ENCODE results near the gene ZDHHC9.
"Not testable (repeated sequence)": the region's sequence is repeated elsewhere in the genome, so short reads cannot be mapped to it uniquely, and the experiment has no call there.

The ZDHHC9 gene

DNA sequence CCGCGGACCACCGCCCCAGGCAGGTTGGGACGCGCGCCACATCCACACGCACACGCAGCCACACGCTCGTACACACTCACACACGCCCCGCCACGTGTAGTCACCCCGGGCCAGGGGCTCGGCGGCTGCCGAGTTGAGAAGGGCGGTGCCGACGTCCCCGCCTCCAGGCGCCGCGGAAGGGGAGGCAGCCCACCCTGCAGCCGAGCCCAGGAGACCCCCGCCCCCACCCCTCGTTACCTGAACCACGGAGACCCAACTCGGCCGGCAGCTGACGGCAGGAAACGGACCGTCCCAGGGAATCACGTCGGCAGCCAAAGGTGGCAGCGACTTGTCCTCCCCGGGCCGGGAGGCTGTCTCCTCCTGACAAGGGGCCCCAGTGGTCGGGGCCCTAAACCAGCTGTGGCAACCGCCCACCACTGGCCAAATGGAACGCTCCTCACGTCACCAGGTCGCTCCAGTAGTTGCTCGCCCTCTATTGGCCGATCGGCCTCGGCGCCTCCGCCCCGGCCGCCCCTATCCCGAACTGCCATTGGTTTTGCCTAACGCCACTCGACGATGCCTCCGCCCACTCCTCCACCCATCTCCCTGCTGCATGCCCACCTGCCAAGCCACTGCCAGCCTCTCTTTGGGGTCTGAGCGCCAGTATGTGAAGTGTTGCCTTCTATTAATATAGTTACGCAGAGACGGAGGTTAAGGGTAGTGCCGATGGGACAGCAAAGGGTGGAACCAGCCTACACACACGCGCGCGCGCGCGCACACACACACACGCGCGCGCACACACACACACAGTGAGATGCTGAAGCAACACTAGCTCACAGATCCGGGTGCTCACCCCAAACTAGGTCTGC is at the start of gene ZDHHC9:
TSS of gene ZDHHC9 (minus strand) at position 428 of the 848 bp plus-strand sequence. CDS start 1,941 bp downstream, outside the sequence.
- H3K9me3 Mint-ChIP-seq: no peaks in the 10 kb centered on the region
- peaks cover 5 to 17% of the 10 kb centered on the region in 2 donors for H3K4me1 Mint-ChIP-seq
- peak; percentile 97 to 98 for ATAC-seq (replicated peaks)
- peaks cover 0 to 4% of the 10 kb centered on the region in 2 donors for H3K36me3 Mint-ChIP-seq
- peak within 1 kb of the TSS; percentile 95 for H3K27ac Mint-ChIP-seq
- peaks cover 0 to 7% of the 10 kb centered on the region in 2 donors for H3K27me3 Mint-ChIP-seq
- DNase-seq: peak; percentile 82
- H3K4me3 Mint-ChIP-seq: peak within 1 kb of the TSS; percentile 90 to 93

DNA sequence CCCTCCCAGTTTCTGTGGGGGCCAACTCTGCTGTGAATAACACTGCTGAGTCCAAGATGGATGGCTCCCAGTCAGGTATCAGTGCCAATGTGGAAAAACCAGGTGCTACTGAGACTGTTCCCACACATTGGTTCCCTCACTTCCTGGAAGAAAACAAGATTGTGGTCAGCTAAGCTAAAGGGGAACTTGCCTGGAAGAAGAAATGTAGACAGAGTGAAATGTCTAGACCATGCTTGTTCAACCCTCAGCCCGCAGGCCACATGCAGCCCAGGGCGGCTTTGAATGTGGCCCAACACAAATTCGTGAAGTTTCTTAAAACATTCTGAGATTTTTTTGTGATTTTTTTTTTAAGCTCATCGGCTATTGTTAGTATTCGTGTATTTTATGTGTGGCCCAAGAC is 33.7 kb upstream of the ZDHHC9 start:
- H3K36me3 Mint-ChIP-seq: no peaks in the 10 kb centered on the region
- H3K9me3 Mint-ChIP-seq: no peaks in the 10 kb centered on the region
- no peak for ATAC-seq (replicated peaks)
- H3K4me1 Mint-ChIP-seq: no peaks in the 10 kb centered on the region
- H3K27ac Mint-ChIP-seq: no peak overlapping the region
- no peak overlapping the region for H3K4me3 Mint-ChIP-seq
- no peak for DNase-seq
- peaks cover 0 to 3% of the 10 kb centered on the region in 2 donors for H3K27me3 Mint-ChIP-seq

DNA sequence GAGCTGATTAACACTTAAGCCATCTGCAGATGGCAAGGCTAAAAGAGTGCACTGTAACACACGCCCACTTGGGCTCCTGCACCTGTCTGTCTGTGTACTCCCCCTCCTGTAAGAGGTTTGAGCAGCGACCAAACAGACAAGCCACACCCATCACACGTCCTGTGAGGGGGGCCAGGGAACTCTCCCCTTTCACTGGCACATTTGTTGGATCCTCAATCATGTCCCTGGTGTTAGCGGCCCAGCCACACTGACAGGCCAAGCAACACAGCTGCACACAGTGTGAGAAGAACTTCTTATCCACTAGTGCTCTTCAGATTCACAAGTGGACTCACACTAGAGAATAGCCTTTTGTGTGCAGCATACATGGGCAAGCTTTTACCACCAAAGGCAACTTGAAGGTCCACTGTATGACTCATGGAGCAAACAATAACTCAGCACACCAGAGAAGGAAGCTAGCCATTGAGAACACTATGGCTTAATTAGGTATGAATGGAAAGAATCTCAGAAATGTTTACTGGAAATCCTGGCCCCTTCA is 33.2 kb upstream of the ZDHHC9 start:
- H3K27ac Mint-ChIP-seq: no peak overlapping the region
- no peaks in the 10 kb centered on the region for H3K36me3 Mint-ChIP-seq
- H3K27me3 Mint-ChIP-seq: peaks cover 0 to 7% of the 10 kb centered on the region in 2 donors
- H3K4me3 Mint-ChIP-seq: no peak overlapping the region
- H3K4me1 Mint-ChIP-seq: no peaks in the 10 kb centered on the region
- no peak for DNase-seq
- no peaks in the 10 kb centered on the region for H3K9me3 Mint-ChIP-seq
- no peak for ATAC-seq (replicated peaks)

DNA sequence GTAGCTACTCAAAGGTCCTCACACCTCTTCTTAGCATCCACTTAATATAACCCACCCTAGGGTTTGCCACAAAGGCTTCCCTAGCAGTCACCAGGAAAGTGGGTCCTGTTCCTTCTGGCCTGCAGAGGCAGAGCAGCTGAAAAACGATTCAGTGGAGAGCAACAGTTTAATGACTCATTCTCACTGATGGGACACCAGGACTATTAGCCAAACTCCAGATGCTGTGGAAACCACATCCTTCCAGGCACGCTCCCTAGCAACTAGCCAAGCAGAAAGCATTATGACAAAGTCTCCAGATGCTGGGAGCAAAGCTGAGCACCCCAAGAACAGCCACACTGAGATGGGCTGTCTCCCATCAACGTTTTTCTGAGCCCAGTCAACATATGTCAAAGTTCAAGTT is 32.0 kb upstream of the ZDHHC9 start:
- Mint-ChIP-seq H3K27me3 (peaks cover 0 to 12% of the 10 kb centered on the region in 2 donors), H3K4me1 (no peaks in the 10 kb centered on the region), H3K4me3 (no peak overlapping the region), H3K9me3 (no peaks in the 10 kb centered on the region), H3K27ac (no peak overlapping the region), H3K36me3 (no peaks in the 10 kb centered on the region)
- no peak for DNase-seq
- no peak for ATAC-seq (replicated peaks)

DNA sequence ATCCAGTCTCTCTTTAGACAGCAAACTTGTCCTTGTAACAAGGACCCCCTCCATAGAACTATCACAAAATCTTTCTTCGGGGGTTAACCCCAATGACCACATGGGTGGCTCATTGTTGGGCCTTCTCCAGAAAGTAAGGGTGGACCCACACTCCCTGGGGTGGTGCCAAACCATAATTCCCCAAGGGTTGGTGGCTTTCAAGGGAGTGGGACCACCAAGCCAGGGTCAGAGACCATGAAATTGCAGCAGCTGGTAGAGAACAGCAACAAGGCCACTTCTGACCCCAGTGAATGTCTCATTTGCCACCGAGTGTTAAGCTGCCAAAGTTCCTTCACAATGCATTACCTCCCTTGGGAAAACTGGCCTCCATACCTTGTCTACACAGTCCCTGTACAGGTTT is 28.8 kb upstream of the ZDHHC9 start:
- DNase-seq (no peak), ATAC-seq (replicated peaks) (no peak)
- peaks cover 0 to 12% of the 10 kb centered on the region in 2 donors for H3K27me3 Mint-ChIP-seq
- no peak overlapping the region for H3K4me3 Mint-ChIP-seq
- H3K36me3 Mint-ChIP-seq: no peaks in the 10 kb centered on the region
- no peaks in the 10 kb centered on the region for H3K9me3 Mint-ChIP-seq
- H3K27ac Mint-ChIP-seq: no peak overlapping the region
- H3K4me1 Mint-ChIP-seq: no peaks in the 10 kb centered on the region

DNA sequence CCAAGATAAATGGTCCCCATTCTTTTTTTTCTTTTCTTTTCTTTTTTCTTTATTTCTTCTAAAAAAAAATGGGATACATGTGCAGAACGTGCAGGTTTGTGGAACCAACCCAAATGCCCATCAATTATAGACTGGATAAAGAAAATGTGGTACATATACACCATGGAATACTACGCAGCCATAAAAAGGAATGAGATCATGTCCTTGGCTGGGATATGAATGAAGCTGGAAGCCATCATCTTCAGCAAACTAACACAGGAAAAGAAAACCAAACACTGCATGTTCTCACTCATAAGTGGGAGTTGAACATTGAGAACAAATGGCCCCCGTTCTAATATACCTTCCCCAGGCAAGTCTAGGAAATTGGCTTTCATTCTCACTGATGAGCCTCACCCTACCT is 22.6 kb upstream of the ZDHHC9 start:
- H3K4me1 Mint-ChIP-seq; H3K4me3 Mint-ChIP-seq; H3K36me3 Mint-ChIP-seq; ATAC-seq (replicated peaks); H3K9me3 Mint-ChIP-seq; DNase-seq; H3K27me3 Mint-ChIP-seq; H3K27ac Mint-ChIP-seq: not testable (repeated sequence)

DNA sequence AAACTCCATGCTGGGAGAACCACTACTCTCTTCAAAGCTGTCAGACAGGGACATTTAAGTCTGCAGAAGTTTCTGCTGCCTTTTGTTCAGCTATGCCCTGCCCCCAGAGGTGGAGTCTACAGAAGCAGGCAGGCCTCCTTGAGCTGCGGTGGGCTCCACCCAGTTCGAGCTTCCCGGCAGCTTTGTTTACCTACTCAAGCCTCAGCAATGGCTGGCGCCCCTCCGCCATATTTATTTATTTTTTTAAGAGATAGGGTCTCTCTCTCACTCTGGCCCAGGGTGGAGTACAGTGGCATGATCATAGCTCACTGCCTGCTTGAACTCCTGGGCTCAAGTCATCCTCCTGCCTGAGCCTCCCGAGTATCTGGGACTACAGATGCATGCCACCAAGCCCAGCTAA is 15.4 kb upstream of the ZDHHC9 start:
- peaks cover 6 to 15% of the 10 kb centered on the region in 2 donors for H3K27me3 Mint-ChIP-seq

DNA sequence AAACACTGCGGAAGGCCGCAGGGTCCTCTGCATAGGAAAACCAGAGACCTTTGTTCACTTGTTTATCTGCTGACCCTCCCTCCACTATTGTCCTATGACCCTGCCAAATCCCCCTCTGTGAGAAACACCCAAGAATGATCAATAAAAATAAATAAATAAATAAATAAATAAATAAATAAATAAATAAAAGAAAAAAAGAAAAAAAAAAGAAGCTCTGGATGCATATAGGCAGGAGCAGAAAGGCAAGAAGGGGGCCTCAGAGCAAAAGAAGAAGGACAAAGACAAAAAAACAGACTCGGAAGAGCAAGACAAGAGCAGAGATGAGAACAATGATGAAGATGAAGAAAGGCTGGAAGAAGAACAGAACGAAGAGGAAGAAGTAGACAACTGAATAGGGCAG is 8.1 kb upstream of the ZDHHC9 start:
- H3K36me3 Mint-ChIP-seq; ATAC-seq (replicated peaks); H3K4me1 Mint-ChIP-seq; H3K4me3 Mint-ChIP-seq; H3K27ac Mint-ChIP-seq; H3K27me3 Mint-ChIP-seq; H3K9me3 Mint-ChIP-seq; DNase-seq: not testable (repeated sequence)

More for the DNA sequence above, 15.4 kb upstream of the ZDHHC9 start:
- H3K27ac Mint-ChIP-seq; ATAC-seq (replicated peaks); H3K4me1 Mint-ChIP-seq; H3K9me3 Mint-ChIP-seq; DNase-seq; H3K36me3 Mint-ChIP-seq; H3K4me3 Mint-ChIP-seq: not testable (repeated sequence)

DNA sequence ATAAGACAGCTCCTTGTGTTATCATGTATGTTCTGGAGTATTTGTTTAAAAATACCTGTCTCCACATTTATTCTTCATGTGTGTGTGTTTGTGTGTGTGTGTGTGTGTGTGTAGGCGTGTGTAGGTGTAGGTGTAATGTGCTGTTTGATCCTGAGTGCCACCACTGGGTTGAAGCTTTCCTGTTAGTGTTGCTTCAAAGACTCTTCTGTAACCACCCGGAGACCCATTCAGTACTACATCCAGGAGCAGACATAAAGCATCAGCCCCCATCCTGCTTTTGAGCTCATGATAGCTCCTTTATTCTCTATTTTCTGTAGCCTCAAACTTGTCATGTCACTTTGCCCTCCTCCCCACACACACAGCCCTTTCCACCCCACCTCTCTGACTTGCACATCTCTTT is 3.0 kb upstream of the ZDHHC9 start:
- Mint-ChIP-seq H3K27ac (no peak overlapping the region), H3K27me3 (peaks cover 0 to 7% of the 10 kb centered on the region in 2 donors), H3K9me3 (no peaks in the 10 kb centered on the region), H3K4me3 (no peak overlapping the region), H3K36me3 (no peaks in the 10 kb centered on the region), H3K4me1 (peaks cover 2 to 10% of the 10 kb centered on the region in 2 donors)
- ATAC-seq (replicated peaks) (no peak), DNase-seq (no peak)

DNA sequence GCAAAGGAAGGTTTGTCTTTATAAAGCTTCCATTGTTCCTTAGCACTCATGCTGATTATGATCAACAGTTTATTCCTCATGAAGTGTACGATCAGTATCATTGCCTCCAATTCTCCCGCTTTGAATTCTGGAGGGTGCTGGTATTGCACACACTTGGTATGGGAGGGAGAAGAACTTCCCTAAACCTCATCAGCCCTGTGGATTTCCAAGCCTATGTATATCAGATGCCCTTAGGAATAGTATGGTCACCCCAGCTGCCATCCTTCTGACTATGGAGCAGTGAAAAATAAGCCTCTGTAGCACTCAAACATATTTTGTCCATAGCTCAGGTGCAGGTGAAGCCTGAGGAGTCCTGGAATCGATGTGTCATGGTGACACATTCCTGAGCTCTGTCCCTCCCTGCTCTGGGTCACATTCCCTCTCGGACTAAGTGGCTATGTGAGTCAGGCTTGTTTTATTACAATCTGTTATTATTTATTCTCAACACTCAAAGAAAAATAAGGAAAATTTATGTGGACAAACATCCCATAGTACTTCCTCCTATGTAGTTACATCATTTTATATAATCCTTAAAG is 2.0 kb upstream of the ZDHHC9 start:
- DNase-seq (no peak), ATAC-seq (replicated peaks) (no peak)
- H3K9me3 Mint-ChIP-seq: no peaks in the 10 kb centered on the region

DNA sequence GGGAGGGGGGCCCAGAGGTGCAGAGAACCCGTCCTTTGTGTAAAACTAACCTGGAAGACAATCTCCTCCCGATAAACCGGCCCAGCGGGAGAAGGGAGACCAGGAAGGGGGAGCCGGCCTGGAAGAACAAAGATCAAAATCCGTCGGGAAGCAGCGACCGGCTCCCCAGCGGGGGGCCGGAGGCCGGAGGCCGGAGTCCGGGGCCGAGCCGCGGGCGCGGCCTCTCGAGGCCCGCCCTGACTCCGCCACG is 552 bp downstream of the ZDHHC9 start:
- Mint-ChIP-seq H3K36me3 (peaks cover 0 to 4% of the 10 kb centered on the region in 2 donors), H3K4me3 (peak overlapping the region; percentile 83 to 93), H3K4me1 (peaks cover 5 to 17% of the 10 kb centered on the region in 2 donors), H3K27me3 (peaks cover 0 to 7% of the 10 kb centered on the region in 2 donors), H3K27ac (peak overlapping the region; percentile 95), H3K9me3 (no peaks in the 10 kb centered on the region)
- no peak for DNase-seq
- ATAC-seq (replicated peaks): no peak

More for the DNA sequence above, 2.0 kb upstream of the ZDHHC9 start:
- H3K4me3 Mint-ChIP-seq: no peak overlapping the region
- peaks cover 4 to 15% of the 10 kb centered on the region in 2 donors for H3K4me1 Mint-ChIP-seq
- peaks cover 0 to 7% of the 10 kb centered on the region in 2 donors for H3K27me3 Mint-ChIP-seq
- no peak overlapping the region for H3K27ac Mint-ChIP-seq
- H3K36me3 Mint-ChIP-seq: peaks cover 0 to 3% of the 10 kb centered on the region in 2 donors

DNA sequence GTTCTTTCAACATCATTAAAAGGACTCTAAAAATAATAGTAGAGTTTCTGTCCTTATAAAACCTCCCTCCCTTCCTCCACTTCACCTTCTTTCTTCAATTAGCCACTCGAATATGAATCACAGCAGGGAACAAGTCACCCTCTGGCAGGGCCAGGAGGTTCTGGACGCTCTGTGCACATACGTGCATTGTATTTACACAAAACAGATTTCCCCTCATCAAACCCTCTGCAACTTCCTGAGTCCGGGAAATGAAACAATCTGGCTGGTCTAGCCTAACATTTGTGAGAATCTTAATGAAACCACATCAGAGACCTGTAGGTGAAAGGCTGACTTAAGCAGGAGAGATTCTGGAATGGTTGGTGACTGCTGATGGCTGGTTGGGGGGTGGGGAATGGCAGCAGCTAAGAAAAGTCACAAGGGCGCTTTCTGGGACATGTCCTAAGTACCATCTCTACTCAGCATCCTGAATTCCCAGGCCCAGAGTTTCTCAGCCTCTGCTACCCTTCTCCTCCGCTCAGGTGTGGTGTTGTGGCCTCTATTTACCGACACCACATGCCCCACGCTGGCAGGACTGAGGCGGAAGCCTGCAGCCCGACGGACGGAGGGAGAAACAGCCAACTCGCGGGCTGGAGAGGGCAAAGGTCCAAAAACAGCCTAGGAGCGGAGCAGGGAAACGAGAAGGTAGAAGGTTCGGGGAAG is 1.0 kb downstream of the ZDHHC9 start:
- Mint-ChIP-seq H3K9me3 (no peaks in the 10 kb centered on the region), H3K4me1 (peaks cover 5 to 17% of the 10 kb centered on the region in 2 donors), H3K36me3 (peaks cover 0 to 4% of the 10 kb centered on the region in 2 donors), H3K27ac (peak overlapping the region; percentile 77), H3K4me3 (peak overlapping the region; percentile 83 to 93), H3K27me3 (peaks cover 0 to 6% of the 10 kb centered on the region in 2 donors)
- DNase-seq: no peak
- no peak for ATAC-seq (replicated peaks)

DNA sequence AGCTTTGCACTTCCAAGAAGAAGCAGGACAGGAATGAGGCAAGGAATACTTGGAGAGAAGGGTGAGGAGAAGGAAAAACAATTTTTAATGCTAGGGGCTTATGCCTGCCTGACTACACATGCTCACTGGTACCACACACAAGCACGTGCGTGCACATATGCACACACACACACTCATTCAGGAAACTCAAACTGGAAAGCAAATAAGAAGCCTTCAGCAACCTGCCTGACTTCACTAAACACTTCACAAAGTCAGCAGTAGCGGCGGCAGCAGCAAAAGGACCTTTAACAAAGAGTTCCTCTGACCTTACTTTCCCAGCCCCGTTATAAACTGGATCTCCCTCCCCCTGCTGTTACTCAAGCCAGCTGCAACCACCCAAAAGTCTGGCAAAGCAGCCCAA is 3.3 kb downstream of the ZDHHC9 start:
- Mint-ChIP-seq H3K4me1 (peaks cover 5 to 17% of the 10 kb centered on the region in 2 donors), H3K4me3 (no peak overlapping the region), H3K9me3 (no peaks in the 10 kb centered on the region), H3K27me3 (no peaks in the 10 kb centered on the region), H3K27ac (no peak overlapping the region), H3K36me3 (peaks cover 0 to 11% of the 10 kb centered on the region in 2 donors)
- ATAC-seq (replicated peaks): no peak
- DNase-seq: no peak

DNA sequence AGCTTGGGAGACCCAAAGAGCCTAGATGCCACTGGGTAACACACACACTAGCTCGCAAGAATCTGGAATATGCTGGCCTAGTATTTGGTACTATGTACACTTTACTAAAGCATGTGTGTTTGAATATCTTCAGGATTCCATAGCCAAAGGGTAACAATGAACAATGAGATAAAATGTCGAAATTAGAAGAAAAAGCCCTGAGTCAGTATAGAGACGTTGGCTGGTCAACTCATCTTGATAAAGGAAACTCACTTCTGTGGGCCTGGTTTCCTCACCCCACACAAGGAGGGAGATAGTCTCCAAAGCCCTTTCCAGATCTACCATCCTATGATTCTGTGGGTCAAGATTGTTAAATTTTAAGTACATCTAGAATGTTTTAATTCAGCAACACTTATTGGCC is 6.9 kb downstream of the ZDHHC9 start:
- Mint-ChIP-seq H3K4me1 (peaks cover 4 to 7% of the 10 kb centered on the region in 2 donors), H3K4me3 (no peak overlapping the region), H3K9me3 (no peaks in the 10 kb centered on the region), H3K36me3 (peaks cover 0 to 11% of the 10 kb centered on the region in 2 donors), H3K27ac (no peak overlapping the region), H3K27me3 (no peaks in the 10 kb centered on the region)
- no peak for DNase-seq
- ATAC-seq (replicated peaks): no peak
